Esophagus muscularis mucosa (tissue), 4 donors: ENCODE data around the gene ERI3. TPM values are rescaled to one million over a fixed set of nuclear protein-coding genes. Genes with fewer than 3 reads are reported as not detected.

Source experiments
- DNase-seq: peaks from one replicate; pipeline ENCODE4 v3.0.0-alpha.2; 2017; ENCODE audit errors: extremely low spot score
- H3K27ac ChIP-seq, 4 donors: fragments of 200-600 bp; sonication (generic); replicated peaks in 1 of 4; 1 replicate in 3 of 4; 2 replicates in 1 of 4; pipeline ENCODE4 v1.5.1; 2016 to 2019; ENCODE audit warnings: mild to moderate bottlenecking in 1 of 4
- H3K27me3 ChIP-seq, 4 donors: fragments of 200-600 bp; sonication (generic); one replicate each; pipeline versions ENCODE4 v1.5.1 to v1.6.0; 2016 to 2019
- H3K36me3 ChIP-seq, 4 donors: fragments of 200-600 bp; sonication (generic); one replicate each; pipeline ENCODE4 v1.5.1; 2016 to 2019
- H3K4me1 ChIP-seq, 4 donors: fragments of 200-600 bp; sonication (generic); one replicate each; pipeline ENCODE4 v1.5.1; 2016 to 2019
- H3K4me3 ChIP-seq, 4 donors: fragments of 200-600 bp; sonication (generic); 1 replicate in 2 of 4; 2 replicates in 2 of 4; pipeline ENCODE4 v1.5.1; 2016 to 2019; ENCODE audit warnings: mild to moderate bottlenecking in 4 of 4, moderate library complexity in 1 of 4
- H3K9me3 ChIP-seq, 4 donors: fragments of 200-600 bp; sonication (generic); 1 replicate in 3 of 4; 2 replicates in 1 of 4; pipeline ENCODE4 v1.5.1; 2016 to 2019
- CTCF ChIP-seq, 3 experiments: fragments of 200-600 bp in 2 of 3; fragments of 450-650 bp in 1 of 3; sonication (generic) in 2 of 3; IDR thresholded peaks; one replicate each; pipeline ENCODE4 v1.5.1; 2017 to 2019; ENCODE audit warnings: antibody characterized with exemption in 3 of 3, mild to moderate bottlenecking in 2 of 3, moderate library complexity in 1 of 3
- EP300 ChIP-seq: sonication (generic); formaldehyde crosslinking; IDR thresholded peaks from one replicate; pipeline ENCODE4 v1.6.1; 2017; ENCODE audit warnings: antibody characterized with exemption
- POLR2A ChIP-seq: fragments of 450-650 bp; IDR thresholded peaks from one replicate; pipeline ENCODE4 v1.6.1; 2017; ENCODE audit warnings: antibody characterized with exemption, moderate library complexity, mild to moderate bottlenecking, low read depth
- POLR2AphosphoS5 ChIP-seq, 2 donors: sonication (generic); formaldehyde crosslinking; IDR thresholded peaks; one replicate each; pipeline ENCODE4 v1.6.1; 2017; ENCODE audit warnings: antibody characterized with exemption in 2 of 2
- WGBS: methylation state at CpG from one replicate; pipeline ENCODE4 v1.1.5; 2018; 5-methylcytosine and 5-hydroxymethylcytosine counted together
- intact Hi-C: fragments of 100-400 bp; cut with DNase I; formaldehyde crosslinking; loops from one replicate; pipeline ENCODE4 v1.15.1; 2023
- total RNA-seq, 4 donors: library from RNA; depleted of rRNA; stranded (reverse); fragments of >200 nt; gene quantifications; one replicate each; pipeline versions ENCODE4 v1.1.0 to v1.2.1, GENCODE V29; 2016

Gene ERI3
- total RNA-seq, 4 donors from 2014 or later, result 40.4 to 56.6 (median 47.0) TPM

- Histone ChIP-seq H3K36me3 (peaks cover 0 to 51% (median 14%) of the 10 kb centered on the region in 4 donors), H3K4me1 (peaks cover 0 to 6% (median 0%) of the 10 kb centered on the region in 4 donors), H3K27ac (no peak overlapping the region), H3K4me3 (no peak overlapping the region), H3K27me3 (no peaks in the 10 kb centered on the region), H3K9me3 (no peaks in the 10 kb centered on the region)
- no peak for DNase-seq
- intact Hi-C loops, result no loop called here
- 86% methylated on average over 6 of the region's 7 CpGs for WGBS
- TF ChIP-seq EP300 (no peak), CTCF (IDR thresholded peaks at IDR 0.05) (no peak), POLR2A (no peak), POLR2AphosphoS5 (IDR thresholded peaks at IDR 0.05) (no peak)
Observed at GRCh38 chr1:44249543-44249942, 105.5 kb downstream of the ERI3 start.

GRCh38 chr1:44246806-44247205, 108.3 kb downstream of the ERI3 start:
- H3K27me3 ChIP-seq, result no peaks in the 10 kb centered on the region
- H3K36me3 ChIP-seq, result peaks cover 4 to 70% (median 23%) of the 10 kb centered on the region in 4 donors
- TF ChIP-seq CTCF (IDR thresholded peaks at IDR 0.05), result no peak
- TF ChIP-seq POLR2AphosphoS5 (IDR thresholded peaks at IDR 0.05), result no peak
- no peak for TF ChIP-seq POLR2A
- no peak for TF ChIP-seq EP300
- H3K27ac ChIP-seq, result no peak overlapping the region
- H3K9me3 ChIP-seq, result no peaks in the 10 kb centered on the region
- H3K4me1 ChIP-seq, result peaks cover 0 to 8% (median 3%) of the 10 kb centered on the region in 4 donors
- no peak for DNase-seq
- no peak overlapping the region for H3K4me3 ChIP-seq
- intact Hi-C loops, result no loop called here
- 100% methylated on average over 2 of the region's 2 CpGs for WGBS

GRCh38 chr1:44244986-44245385, 110.1 kb downstream of the ERI3 start:
- no peak for TF ChIP-seq CTCF (IDR thresholded peaks at IDR 0.05)
- TF ChIP-seq POLR2AphosphoS5 (IDR thresholded peaks at IDR 0.05), result no peak
- no peak for TF ChIP-seq EP300
- DNase-seq, result no peak
- Histone ChIP-seq H3K36me3 (peaks cover 4 to 59% (median 23%) of the 10 kb centered on the region in 4 donors), H3K27ac (no peak overlapping the region), H3K4me1 (peaks cover 16 to 24% (median 19%) of the 10 kb centered on the region in 4 donors), H3K27me3 (no peaks in the 10 kb centered on the region), H3K4me3 (no peak overlapping the region), H3K9me3 (no peaks in the 10 kb centered on the region)
- 80% methylated on average over 9 of the region's 9 CpGs for WGBS
- intact Hi-C loops, result no loop called here

- peaks cover 4 to 59% (median 23%) of the 10 kb centered on the region in 4 donors for H3K36me3 ChIP-seq
- 99% methylated on average over 7 of the region's 7 CpGs for WGBS
- no peaks in the 10 kb centered on the region for H3K9me3 ChIP-seq
- intact Hi-C loops, result no loop called here
- H3K4me1 ChIP-seq, result peaks cover 26 to 35% (median 28%) of the 10 kb centered on the region in 4 donors
- H3K4me3 ChIP-seq, result no peak overlapping the region
- DNase-seq, result no peak
- H3K27me3 ChIP-seq, result no peaks in the 10 kb centered on the region
- no peak overlapping the region for H3K27ac ChIP-seq
- TF ChIP-seq POLR2AphosphoS5 (IDR thresholded peaks at IDR 0.05) (no peak), CTCF (IDR thresholded peaks at IDR 0.05) (no peak), EP300 (no peak), POLR2A (no peak)
Observed at GRCh38 chr1:44243782-44244495, 111.1 kb downstream of the ERI3 start.
